ENCODE data around the gene PRKAR2A.
A peak's percentile ranks its signal among the peaks of the same experiment; 100 is the strongest.
"Not testable (repeated sequence)": the region's sequence is repeated elsewhere in the genome, so short reads cannot be mapped to it uniquely, and the experiment has no call there.

The PRKAR2A gene

GRCh38 chr3:48776854-48777253 lies 70.8 kb downstream of the PRKAR2A start:
- no peak for DNase-seq

GRCh38 chr3:48770192-48770502 lies 77.5 kb downstream of the PRKAR2A start:
- DNase-seq, result no peak

DNA sequence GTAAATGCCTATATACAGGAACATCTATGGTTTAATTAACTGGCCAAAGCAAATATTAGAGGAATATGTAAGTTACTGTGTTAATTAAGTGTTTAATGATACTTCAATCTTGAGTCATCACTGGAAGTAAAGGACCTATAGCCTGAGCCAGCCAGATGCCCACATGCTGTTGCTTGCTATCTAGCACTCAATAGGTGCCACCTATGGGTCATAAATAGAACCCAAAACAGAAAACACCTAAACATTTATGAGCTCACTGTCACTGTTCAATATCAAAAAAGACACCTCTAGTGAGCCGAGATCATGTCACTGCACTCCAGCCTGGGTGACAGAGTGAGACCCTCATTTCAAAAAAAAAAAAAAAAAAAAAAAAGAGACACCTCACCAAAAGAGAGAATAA lies 82.3 kb downstream of the PRKAR2A start:
- no peak for DNase-seq

- no peak for DNase-seq
Observed at GRCh38 chr3:48762816-48763215, 84.9 kb downstream of the PRKAR2A start.

DNA sequence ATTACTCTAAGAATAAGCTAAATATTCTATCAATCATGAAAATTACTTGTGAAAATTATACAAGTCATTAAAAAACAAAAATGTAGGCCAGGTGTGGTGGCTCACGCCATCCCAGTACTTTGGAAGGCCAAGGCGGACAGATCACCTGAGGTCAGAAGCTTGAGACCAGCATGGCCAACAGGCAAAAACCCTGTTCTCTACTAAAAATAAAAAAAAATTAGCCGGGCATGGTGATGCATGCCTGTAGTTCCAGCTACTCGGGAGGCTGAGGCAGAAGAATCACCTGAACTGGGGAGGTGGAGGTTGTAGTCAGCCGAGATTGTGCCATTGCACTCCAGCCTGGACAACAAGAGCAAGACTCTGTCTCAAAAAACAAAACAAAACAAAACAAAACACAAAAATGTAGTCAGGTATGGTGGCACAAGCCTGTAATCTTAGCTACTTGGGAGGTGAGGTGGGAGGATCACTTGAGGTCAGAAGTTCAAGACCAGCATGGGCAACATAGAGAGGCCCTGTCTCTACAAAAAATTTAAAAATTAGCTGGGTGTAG lies 87.6 kb downstream of the PRKAR2A start:
- DNase-seq, result not testable (repeated sequence)

GRCh38 chr3:48759531-48759930 lies 88.1 kb downstream of the PRKAR2A start:
- not testable (repeated sequence) for DNase-seq

GRCh38 chr3:48759071-48759470 lies 88.6 kb downstream of the PRKAR2A start:
- DNase-seq, result no peak

DNA sequence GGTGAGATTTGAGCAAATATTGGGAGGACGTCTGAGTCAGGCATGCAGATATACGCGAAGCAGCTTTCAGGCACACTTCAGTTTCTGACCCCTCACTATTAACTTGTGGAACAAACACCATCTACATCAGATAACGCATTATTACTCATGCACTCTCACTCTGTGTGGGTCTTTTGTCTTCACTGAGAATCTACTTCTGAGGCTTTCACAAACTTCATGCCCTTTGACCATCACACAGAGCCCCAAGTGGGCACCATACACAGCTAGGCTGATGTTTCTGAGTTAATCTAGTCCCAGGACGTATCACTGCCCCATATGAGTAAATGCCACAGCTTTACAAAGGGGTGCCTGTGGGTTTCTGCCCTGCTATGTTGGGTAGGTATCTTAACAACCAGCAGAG lies 91.0 kb downstream of the PRKAR2A start:
- DNase-seq, result no peak

DNA sequence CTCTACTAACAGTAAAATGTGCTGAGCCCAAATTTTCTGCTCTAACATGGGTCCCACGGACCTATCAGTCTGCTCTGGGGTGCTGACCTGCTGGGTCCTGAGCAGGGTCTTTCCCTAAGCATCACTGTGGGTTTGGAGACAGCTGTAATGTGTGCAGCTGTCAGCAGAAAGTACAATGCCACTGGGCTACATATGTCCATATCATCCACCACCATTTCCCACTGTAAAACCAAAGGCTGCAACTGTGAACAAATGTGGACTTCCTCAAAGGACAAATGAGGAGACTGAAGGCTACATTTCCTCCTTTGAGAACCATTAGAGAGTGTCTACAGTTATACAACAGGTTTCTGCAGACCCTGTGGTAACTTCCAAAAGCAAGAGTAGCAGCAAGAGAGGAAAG lies 96.8 kb downstream of the PRKAR2A start:
- no peak for DNase-seq

DNA sequence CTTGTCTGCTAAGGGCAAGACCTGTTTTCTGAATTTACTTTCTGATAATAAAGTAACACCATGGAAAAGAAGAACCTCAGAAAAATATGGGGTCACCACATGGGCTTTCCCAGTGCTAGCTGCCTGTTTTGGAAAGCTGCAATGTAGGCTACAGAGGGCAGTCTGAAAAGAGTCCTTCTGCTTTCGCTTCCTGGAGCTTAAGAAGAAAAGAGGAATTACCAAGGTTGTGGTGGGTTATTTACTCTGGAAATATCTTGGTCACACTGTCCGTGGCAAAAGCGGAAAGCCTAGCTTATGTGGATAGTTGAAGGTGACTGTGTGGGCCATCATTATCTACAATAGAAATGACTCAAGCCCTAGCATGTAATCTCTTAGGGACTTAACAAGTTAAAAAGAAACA lies 98.9 kb downstream of the PRKAR2A start:
- DNase-seq, result no peak

DNA sequence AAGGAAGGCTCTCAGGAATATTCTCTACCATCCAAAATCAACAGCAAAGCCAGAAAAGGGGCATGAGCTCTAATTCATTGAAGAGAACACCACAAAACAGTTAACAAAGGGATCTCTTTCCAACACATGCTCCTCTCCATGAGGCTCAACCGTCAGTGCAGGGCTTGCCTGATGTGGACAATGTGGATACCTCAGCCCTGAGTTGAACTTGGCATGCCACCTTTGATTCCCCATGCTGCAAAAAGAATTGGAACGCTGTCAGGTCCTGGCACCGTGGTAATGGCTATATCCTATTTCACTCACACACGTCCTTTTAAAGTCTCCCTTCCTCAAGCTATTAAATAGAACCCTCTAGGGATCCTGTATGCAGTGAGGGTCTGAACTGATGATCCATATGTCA lies 100.0 kb downstream of the PRKAR2A start:
- DNase-seq, result no peak

DNA sequence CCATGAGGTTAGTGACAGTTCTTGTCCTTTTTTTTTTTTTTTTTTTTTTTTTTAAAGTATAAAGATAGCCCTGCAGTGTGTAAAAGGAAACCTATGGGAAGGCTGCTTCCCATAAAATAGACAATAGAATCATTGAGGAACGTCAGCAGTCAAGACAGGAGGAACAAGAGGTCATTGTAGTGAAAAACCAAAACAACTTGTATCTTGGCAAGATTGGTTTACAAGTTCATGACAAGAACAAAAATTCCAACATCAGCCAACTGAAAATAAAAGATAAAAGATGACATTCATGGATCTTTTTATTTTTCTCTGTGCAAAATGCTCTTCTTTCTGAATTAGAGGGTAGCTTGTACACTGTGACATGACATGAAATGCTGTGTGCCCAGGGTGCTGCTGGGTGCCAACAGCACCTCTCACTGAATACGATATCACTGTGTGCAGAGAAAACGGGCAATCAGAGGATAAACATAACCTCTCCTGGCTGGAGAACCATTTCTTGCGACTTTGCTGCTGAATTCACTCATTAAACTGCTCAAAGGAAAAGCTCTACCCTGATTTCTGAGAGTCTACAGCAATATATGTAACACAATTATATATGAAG lies 100.6 kb downstream of the PRKAR2A start:
- DNase-seq, result no peak

- DNase-seq, result no peak
Observed at GRCh38 chr3:48743773-48744172, 103.9 kb downstream of the PRKAR2A start.

DNA sequence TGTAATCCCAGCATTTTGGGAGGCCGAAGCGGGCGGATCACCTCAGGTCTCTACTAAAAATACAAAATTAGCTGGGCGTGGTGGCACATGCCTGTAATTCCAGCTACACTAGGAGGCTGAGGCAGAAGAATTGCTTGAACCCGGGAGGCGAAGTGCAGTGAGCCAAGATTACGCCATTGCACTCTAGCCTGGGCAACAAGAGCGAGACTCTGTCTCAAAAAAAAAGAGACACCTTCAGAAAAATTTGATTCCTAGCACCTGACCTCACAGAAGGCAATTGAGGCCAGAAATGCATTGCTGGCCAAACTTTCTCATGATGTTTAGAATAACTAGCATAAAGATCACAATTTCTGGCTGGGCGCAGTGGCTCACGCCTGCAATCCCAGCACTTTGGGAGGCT lies 106.4 kb downstream of the PRKAR2A start:
- not testable (repeated sequence) for DNase-seq

DNA sequence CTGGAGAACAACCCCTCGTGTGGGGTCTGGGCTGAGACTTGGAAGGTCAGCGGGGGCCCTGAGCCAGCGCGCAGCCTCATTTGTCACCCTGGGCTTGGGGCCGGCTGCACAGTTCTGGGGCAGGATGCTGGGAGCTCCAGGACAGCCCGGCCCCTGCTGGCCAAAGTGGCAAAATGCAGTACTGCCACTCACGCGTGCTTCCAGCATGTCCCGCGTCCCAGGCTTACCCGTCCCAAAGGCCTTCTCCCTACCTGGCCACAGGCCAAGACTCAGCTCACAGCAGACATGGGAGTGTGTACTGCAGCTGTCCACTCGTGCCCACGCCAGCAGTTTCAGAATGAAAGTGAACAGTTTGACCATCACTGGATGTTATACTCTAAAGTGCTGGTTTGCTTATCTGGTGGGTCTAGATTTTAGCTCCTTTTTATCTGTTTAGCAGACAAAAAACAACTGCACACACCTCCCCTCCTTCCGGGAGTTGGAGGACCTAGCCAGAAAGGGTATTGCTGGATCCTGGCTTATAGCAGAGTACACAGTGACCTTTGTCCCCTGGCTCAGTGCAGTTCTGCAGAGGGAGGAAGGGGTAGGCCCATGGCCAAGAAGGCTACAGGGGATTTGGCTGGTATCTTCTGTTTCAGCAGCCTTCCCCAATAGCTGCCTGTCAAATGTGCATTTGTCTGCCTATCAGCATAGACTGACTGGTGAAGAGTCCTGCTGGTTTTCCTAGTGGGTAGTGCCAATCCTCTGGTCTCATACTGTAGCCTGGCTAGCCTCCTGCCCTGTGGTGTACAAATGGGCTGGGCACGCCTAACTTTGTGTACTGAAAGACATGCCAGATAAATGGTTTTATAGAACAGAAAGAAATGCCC lies 107.5 kb downstream of the PRKAR2A start:
- peak; percentile 46 for DNase-seq

- DNase-seq, result no peak
Observed at GRCh38 chr3:48739617-48739954, 108.1 kb downstream of the PRKAR2A start.

DNA sequence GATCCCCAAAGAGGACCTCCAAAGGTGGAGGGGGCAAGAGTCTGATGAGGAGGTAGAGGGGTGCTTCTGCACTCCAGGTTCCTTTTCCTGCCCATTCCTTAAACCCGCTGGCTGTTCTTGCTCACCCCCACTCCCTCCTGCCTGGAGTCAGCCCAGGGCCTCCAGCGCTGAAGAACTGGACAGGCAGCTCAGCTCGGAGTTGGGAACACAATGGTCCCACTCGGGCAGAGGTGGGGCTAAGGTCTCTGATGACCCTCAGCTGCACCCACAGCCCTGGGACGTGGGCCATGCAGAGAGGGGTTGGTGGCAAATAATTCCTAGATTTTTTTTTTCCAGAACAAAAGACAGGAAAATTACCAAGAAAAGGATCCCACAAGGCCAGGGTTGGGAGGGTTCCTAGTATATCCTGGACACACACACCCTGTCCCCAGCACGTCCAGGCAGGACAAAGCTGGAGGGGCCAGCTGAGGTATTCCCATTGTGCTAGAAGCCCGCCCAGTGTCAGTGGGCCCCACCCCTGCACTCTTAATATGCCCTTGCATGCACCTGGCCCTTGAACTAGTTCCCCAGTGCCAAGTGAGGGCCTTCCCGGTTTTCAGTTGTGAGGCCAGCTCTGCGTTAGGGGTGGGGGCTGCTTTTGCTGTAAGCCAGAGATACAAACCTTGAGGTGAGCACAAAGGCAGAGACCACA lies 108.6 kb downstream of the PRKAR2A start:
- DNase-seq, result no peak

GRCh38 chr3:48738144-48738536 lies 109.5 kb downstream of the PRKAR2A start:
- DNase-seq, result no peak

- not testable (repeated sequence) for DNase-seq
Observed at GRCh38 chr3:48735075-48735767, 112.5 kb downstream of the PRKAR2A start.

GRCh38 chr3:48734541-48734940 lies 113.1 kb downstream of the PRKAR2A start:
- not testable (repeated sequence) for DNase-seq

GRCh38 chr3:48733752-48734518 lies 113.7 kb downstream of the PRKAR2A start:
- DNase-seq, result not testable (repeated sequence)

- DNase-seq, result no peak
Observed at GRCh38 chr3:48727511-48727910, 120.2 kb downstream of the PRKAR2A start.
